K562 (cell line): ENCODE results near the gene SMARCB1. TPM values are rescaled to one million over a fixed set of nuclear protein-coding genes. Genes with fewer than 3 reads are reported as not detected.
A peak's percentile ranks its signal among the peaks of the same experiment; 100 is the strongest.

Experiments
- EGR1 ChIP-seq: fragments of 450-650 bp; conservative IDR thresholded peaks from 2 replicates; pipeline ENCODE4 v1.6.1; 2017; ENCODE audit warnings: mild to moderate bottlenecking
- ELF2 ChIP-seq: fragments of 250-450 bp; sonication (Bioruptor Pico); IDR thresholded peaks from 2 replicates; pipeline ENCODE4 v1.5.0; 2021; ENCODE audit warnings: mild to moderate bottlenecking
- EP400 ChIP-seq: fragments of 450-650 bp; IDR thresholded peaks from 2 replicates; pipeline ENCODE4 v1.6.1; 2017; ENCODE audit warnings: antibody characterized with exemption, mild to moderate bottlenecking, moderate library complexity
- GABPB2 ChIP-seq: fragments of 250-450 bp; sonication (Bioruptor Pico); conservative IDR thresholded peaks from 2 replicates; pipeline ENCODE4 v1.5.1; 2021; ENCODE audit warnings: mild to moderate bottlenecking
- HNRNPK ChIP-seq: fragments of 200-400 bp; formaldehyde crosslinking; IDR thresholded peaks from one replicate; pipeline ENCODE4 v1.6.1; 2018; ENCODE audit warnings: mild to moderate bottlenecking, low read depth, low read length; ENCODE audit not compliant: poor library complexity, severe bottlenecking
- MCM3 ChIP-seq: fragments of 450-650 bp; IDR thresholded peaks from 2 replicates; pipeline ENCODE4 v1.6.1; 2016
- MYC ChIP-seq, 2 experiments: fragments of 250-450 bp in 1 of 2; sonication (Bioruptor Pico) in 1 of 2; IDR thresholded peaks; 2 replicates each; pipeline versions ENCODE4 v1.5.1 to v1.6.1; 2012 to 2021; ENCODE audit warnings: low read depth in 2 of 2, borderline replicate concordance in 1 of 2, improper control_type of control experiment in 1 of 2, low read length in 1 of 2, mild to moderate bottlenecking in 1 of 2, moderate library complexity in 1 of 2
- SNIP1 ChIP-seq: fragments of 450-650 bp; IDR thresholded peaks from 2 replicates; pipeline ENCODE4 v1.7.1; 2017; ENCODE audit warnings: low read depth, mild to moderate bottlenecking
- SRF ChIP-seq, 2 experiments: fragments of 250-450, 450-650 bp in 1 of 2; sonication (Bioruptor Pico) in 1 of 2; sonication (generic) in 1 of 2; formaldehyde crosslinking; IDR thresholded peaks; 2 replicates each; pipeline versions ENCODE4 v1.5.0 to v1.5.1; 2020 to 2022; ENCODE audit warnings: mild to moderate bottlenecking in 1 of 2, missing genetic modification reagents in 1 of 2
- TSC22D4 ChIP-seq: fragments of 450-650 bp; IDR thresholded peaks from 2 replicates; pipeline ENCODE4 v1.6.1; 2016; ENCODE audit warnings: missing genetic modification characterization, missing biosample characterization, control low read depth
- ZBED1 ChIP-seq: IDR thresholded peaks from 2 replicates; pipeline ENCODE4 v1.6.1; 2014
- ZNF197 ChIP-seq: fragments of 200-800 bp; sonication (Bioruptor generic); IDR thresholded peaks from 2 replicates; pipeline ENCODE4 v1.6.1; 2016; ENCODE audit warnings: low read depth, missing genetic modification characterization, missing compliant biosample characterization
- ZNF384 ChIP-seq: IDR thresholded peaks from 2 replicates; pipeline ENCODE4 v1.6.1; 2012; ENCODE audit warnings: low read depth, low read length, improper control_type of control experiment
- polyA plus RNA-seq, 8 experiments: library from polyadenylated mRNA; depleted of rRNA in 4 of 8; stranded (reverse) in 5 of 8; unstranded in 3 of 8; fragments of >200 nt; fragmentation: Nextera tagmentation in 2 of 8; fragmentation: Illumina TruSeq in 1 of 8; extraction: Ambion mirVana in 2 of 8; extraction: Trizol in 1 of 8; gene quantifications; 2 replicates each; pipeline versions ENCODE4 v1.2.1 to v1.2.3, GENCODE V29; 2011 to 2014; ENCODE audit warnings: inconsistent platforms in 1 of 8, missing spikeins in 1 of 8
- total RNA-seq, 7 experiments: library from RNA; depleted of rRNA in 6 of 7; stranded (reverse); fragments of >200 nt in 6 of 7; fragmentation: Illumina TruSeq in 2 of 7; extraction: Trizol in 2 of 7; gene quantifications; 2 replicates each; pipeline versions ENCODE4 v1.2.1 to v1.2.3, GENCODE V29; 2011 to 2021; ENCODE audit warnings: low replicate concordance in 1 of 7
- TF ChIP-seq, protein P1 (sequence below): fragments of 450-650 bp; conservative IDR thresholded peaks from 2 replicates; pipeline ENCODE4 v1.6.1; 2016; ENCODE audit warnings: missing genetic modification characterization, low read depth, mild to moderate bottlenecking, control low read depth, missing compliant biosample characterization
- TF ChIP-seq, protein P2 (sequence below): fragments of 450-650 bp; formaldehyde crosslinking; IDR thresholded peaks from 2 replicates; pipeline ENCODE4 v1.4.0; 2022; ENCODE audit warnings: mild to moderate bottlenecking, moderate library complexity
- TF ChIP-seq, protein P3 (sequence below), 2 experiments: fragments of 450-650 bp; conservative IDR thresholded peaks; 2 replicates each; pipeline ENCODE4 v1.6.1; 2017; ENCODE audit warnings: mild to moderate bottlenecking in 2 of 2, moderate library complexity in 2 of 2
- TF ChIP-seq, protein P4 (sequence below): fragments of 250-450 bp; sonication (Bioruptor Pico); IDR thresholded peaks from 2 replicates; pipeline ENCODE4 v1.5.0; 2022; ENCODE audit warnings: mild to moderate bottlenecking
- TF ChIP-seq, protein P5 (sequence below): fragments of 200-400 bp; formaldehyde crosslinking; IDR thresholded peaks from 2 replicates; pipeline ENCODE4 v1.6.1; 2017; ENCODE audit warnings: mild to moderate bottlenecking, low read depth, low read length, moderate library complexity

The SMARCB1 gene
- total and polyA plus RNA-seq, 9 of the 15 experiments (the other 6 are each of a cell fraction or from before 2014, with no cell fraction given): 1.2 to 113 (median 65.4) TPM

DNA sequence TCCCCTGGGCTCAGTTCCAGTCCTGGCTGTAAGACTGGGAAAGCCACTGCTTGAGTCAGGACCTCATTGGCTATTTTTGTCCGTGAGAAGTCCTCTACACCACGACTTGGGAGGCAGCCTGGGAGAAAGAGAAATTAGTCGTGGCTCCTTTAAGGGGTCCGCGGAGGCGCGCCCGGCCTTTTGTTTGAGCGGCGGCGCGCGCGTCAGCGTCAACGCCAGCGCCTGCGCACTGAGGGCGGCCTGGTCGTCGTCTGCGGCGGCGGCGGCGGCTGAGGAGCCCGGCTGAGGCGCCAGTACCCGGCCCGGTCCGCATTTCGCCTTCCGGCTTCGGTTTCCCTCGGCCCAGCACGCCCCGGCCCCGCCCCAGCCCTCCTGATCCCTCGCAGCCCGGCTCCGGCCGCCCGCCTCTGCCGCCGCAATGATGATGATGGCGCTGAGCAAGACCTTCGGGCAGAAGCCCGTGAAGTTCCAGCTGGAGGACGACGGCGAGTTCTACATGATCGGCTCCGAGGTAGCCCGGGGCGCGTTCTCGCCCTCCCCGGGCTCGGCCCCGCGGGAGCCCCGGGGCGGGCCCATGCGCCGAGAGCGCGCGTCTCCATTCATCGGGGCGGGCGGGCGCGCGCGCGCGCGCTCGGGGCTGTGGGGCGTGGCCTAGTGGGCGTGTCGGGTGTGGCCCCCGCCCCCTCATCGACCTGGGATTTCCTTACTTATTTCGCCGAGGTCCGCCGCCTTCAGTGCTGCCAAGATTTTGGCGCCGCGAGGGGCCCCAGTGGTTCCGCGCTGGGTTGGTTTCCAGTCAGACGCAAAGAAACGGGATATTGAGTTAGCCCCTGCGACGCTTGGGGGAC, at the start of gene SMARCB1 (continued):
- no peak for TF ChIP-seq ZBED1
- TF ChIP-seq, protein P1, sequence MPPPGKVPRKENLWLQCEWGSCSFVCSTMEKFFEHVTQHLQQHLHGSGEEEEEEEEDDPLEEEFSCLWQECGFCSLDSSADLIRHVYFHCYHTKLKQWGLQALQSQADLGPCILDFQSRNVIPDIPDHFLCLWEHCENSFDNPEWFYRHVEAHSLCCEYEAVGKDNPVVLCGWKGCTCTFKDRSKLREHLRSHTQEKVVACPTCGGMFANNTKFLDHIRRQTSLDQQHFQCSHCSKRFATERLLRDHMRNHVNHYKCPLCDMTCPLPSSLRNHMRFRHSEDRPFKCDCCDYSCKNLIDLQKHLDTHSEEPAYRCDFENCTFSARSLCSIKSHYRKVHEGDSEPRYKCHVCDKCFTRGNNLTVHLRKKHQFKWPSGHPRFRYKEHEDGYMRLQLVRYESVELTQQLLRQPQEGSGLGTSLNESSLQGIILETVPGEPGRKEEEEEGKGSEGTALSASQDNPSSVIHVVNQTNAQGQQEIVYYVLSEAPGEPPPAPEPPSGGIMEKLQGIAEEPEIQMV (tag): peak; percentile 68
- TF ChIP-seq, protein P2, sequence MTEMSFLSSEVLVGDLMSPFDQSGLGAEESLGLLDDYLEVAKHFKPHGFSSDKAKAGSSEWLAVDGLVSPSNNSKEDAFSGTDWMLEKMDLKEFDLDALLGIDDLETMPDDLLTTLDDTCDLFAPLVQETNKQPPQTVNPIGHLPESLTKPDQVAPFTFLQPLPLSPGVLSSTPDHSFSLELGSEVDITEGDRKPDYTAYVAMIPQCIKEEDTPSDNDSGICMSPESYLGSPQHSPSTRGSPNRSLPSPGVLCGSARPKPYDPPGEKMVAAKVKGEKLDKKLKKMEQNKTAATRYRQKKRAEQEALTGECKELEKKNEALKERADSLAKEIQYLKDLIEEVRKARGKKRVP: no peak
- TF ChIP-seq, protein P3, sequence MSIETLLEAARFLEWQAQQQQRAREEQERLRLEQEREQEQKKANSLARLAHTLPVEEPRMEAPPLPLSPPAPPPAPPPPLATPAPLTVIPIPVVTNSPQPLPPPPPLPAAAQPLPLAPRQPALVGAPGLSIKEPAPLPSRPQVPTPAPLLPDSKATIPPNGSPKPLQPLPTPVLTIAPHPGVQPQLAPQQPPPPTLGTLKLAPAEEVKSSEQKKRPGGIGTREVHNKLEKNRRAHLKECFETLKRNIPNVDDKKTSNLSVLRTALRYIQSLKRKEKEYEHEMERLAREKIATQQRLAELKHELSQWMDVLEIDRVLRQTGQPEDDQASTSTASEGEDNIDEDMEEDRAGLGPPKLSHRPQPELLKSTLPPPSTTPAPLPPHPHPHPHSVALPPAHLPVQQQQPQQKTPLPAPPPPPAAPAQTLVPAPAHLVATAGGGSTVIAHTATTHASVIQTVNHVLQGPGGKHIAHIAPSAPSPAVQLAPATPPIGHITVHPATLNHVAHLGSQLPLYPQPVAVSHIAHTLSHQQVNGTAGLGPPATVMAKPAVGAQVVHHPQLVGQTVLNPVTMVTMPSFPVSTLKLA (conservative IDR thresholded peaks at IDR 0.05): peak in 1 of 2 experiments; percentile 53; a peak in 3 of 4 replicates
- no peak for TF ChIP-seq SRF (CRISPR knock-in tag; IDR thresholded peaks at IDR 0.05)
- TF ChIP-seq MCM3: no peak
- TF ChIP-seq MYC (IDR thresholded peaks at IDR 0.05; ENCODE audit: low read depth, low read length): peak; percentile 19; the same call in 1 of the 2 replicates
- TF ChIP-seq MYC (CRISPR knock-in tag; IDR thresholded peaks at IDR 0.05; ENCODE audit: borderline replicate concordance, low read depth): no peak
- no peak for TF ChIP-seq ZNF384
- TF ChIP-seq, protein P4, sequence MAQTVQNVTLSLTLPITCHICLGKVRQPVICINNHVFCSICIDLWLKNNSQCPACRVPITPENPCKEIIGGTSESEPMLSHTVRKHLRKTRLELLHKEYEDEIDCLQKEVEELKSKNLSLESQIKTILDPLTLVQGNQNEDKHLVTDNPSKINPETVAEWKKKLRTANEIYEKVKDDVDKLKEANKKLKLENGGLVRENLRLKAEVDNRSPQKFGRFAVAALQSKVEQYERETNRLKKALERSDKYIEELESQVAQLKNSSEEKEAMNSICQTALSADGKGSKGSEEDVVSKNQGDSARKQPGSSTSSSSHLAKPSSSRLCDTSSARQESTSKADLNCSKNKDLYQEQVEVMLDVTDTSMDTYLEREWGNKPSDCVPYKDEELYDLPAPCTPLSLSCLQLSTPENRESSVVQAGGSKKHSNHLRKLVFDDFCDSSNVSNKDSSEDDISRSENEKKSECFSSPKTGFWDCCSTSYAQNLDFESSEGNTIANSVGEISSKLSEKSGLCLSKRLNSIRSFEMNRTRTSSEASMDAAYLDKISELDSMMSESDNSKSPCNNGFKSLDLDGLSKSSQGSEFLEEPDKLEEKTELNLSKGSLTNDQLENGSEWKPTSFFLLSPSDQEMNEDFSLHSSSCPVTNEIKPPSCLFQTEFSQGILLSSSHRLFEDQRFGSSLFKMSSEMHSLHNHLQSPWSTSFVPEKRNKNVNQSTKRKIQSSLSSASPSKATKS (CRISPR knock-in tag): no peak
- TF ChIP-seq ELF2 (CRISPR knock-in tag): 0 out of 2 replicates have a peak, but pooled peaks have one; percentile 21
- TF ChIP-seq SNIP1: no peak
- no peak for TF ChIP-seq TSC22D4 (tag)
- peak; percentile 38; the same call in 1 of the 2 replicates for TF ChIP-seq EGR1
- peak; percentile 50; the same call in 1 of the 2 replicates for TF ChIP-seq EP400
- no peak for TF ChIP-seq GABPB2 (CRISPR knock-in tag)
- TF ChIP-seq, protein P5, sequence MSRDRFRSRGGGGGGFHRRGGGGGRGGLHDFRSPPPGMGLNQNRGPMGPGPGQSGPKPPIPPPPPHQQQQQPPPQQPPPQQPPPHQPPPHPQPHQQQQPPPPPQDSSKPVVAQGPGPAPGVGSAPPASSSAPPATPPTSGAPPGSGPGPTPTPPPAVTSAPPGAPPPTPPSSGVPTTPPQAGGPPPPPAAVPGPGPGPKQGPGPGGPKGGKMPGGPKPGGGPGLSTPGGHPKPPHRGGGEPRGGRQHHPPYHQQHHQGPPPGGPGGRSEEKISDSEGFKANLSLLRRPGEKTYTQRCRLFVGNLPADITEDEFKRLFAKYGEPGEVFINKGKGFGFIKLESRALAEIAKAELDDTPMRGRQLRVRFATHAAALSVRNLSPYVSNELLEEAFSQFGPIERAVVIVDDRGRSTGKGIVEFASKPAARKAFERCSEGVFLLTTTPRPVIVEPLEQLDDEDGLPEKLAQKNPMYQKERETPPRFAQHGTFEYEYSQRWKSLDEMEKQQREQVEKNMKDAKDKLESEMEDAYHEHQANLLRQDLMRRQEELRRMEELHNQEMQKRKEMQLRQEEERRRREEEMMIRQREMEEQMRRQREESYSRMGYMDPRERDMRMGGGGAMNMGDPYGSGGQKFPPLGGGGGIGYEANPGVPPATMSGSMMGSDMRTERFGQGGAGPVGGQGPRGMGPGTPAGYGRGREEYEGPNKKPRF: no peak
- peak; percentile 90; the same call in 1 of the 2 replicates for TF ChIP-seq ZNF197
- no peak for TF ChIP-seq HNRNPK
